Measurements from ENCODE around the gene FAM234B. TPM values are rescaled to one million over a fixed set of nuclear protein-coding genes. Genes with fewer than 3 reads are reported as not detected.
A peak's percentile ranks its signal among the peaks of the same experiment; 100 is the strongest.

Gene FAM234B
- total RNA-seq, 1 donor from 2014 or later: 9.5 TPM

GRCh38 chr12:13001775-13002040 is 42.5 kb upstream of the FAM234B start:
- H3K27me3 Mint-ChIP-seq (ENCODE audit: low read depth): no peaks in the 10 kb centered on the region
- peak overlapping the region; percentile 82 for H3K27ac Mint-ChIP-seq
- H3K4me1 Mint-ChIP-seq: peaks cover 52% of the 10 kb centered on the region

GRCh38 chr12:13002301-13003097 is 41.7 kb upstream of the FAM234B start:
- no peaks in the 10 kb centered on the region for H3K36me3 Mint-ChIP-seq
- H3K27me3 Mint-ChIP-seq (ENCODE audit: low read depth): no peaks in the 10 kb centered on the region
- no peak overlapping the region for H3K27ac Mint-ChIP-seq
- TF ChIP-seq CTCF (IDR thresholded peaks at IDR 0.05; ENCODE audit: unreplicated experiment): no peak
- H3K4me1 Mint-ChIP-seq: peaks cover 54% of the 10 kb centered on the region
- no peak for DNase-seq (ENCODE audit: low spot score in 2 of 2, unreplicated experiment in 2 of 2)
- H3K9me3 Mint-ChIP-seq: no peaks in the 10 kb centered on the region
- H3K4me3 Mint-ChIP-seq: peak overlapping the region; percentile 82

More at GRCh38 chr12:13001775-13002040, 42.5 kb upstream of the FAM234B start:
- no peak for TF ChIP-seq CTCF (IDR thresholded peaks at IDR 0.05; ENCODE audit: unreplicated experiment)
- Mint-ChIP-seq H3K36me3 (no peaks in the 10 kb centered on the region), H3K9me3 (no peaks in the 10 kb centered on the region), H3K4me3 (peak overlapping the region; percentile 82)
- DNase-seq (ENCODE audit: low spot score in 2 of 2, unreplicated experiment in 2 of 2): no peak

GRCh38 chr12:13004361-13004760 is 39.8 kb upstream of the FAM234B start:
- DNase-seq (ENCODE audit: low spot score in 2 of 2, unreplicated experiment in 2 of 2): no peak
- Mint-ChIP-seq H3K27me3 (ENCODE audit: low read depth) (no peaks in the 10 kb centered on the region), H3K4me3 (no peak overlapping the region), H3K36me3 (no peaks in the 10 kb centered on the region), H3K27ac (no peak overlapping the region), H3K9me3 (no peaks in the 10 kb centered on the region), H3K4me1 (peaks cover 41% of the 10 kb centered on the region)
- no peak for TF ChIP-seq CTCF (IDR thresholded peaks at IDR 0.05; ENCODE audit: unreplicated experiment)

- Mint-ChIP-seq H3K4me1 (peaks cover 36% of the 10 kb centered on the region), H3K4me3 (no peak overlapping the region), H3K27me3 (ENCODE audit: low read depth) (no peaks in the 10 kb centered on the region), H3K27ac (no peak overlapping the region), H3K9me3 (no peaks in the 10 kb centered on the region), H3K36me3 (no peaks in the 10 kb centered on the region)
- no peak for TF ChIP-seq CTCF (IDR thresholded peaks at IDR 0.05; ENCODE audit: unreplicated experiment)
- no peak for DNase-seq (ENCODE audit: low spot score in 2 of 2, unreplicated experiment in 2 of 2)
Measured at GRCh38 chr12:13004986-13005385, 39.2 kb upstream of the FAM234B start.

- no peak for DNase-seq (ENCODE audit: low spot score in 2 of 2, unreplicated experiment in 2 of 2)
- Mint-ChIP-seq H3K9me3 (no peaks in the 10 kb centered on the region), H3K36me3 (no peaks in the 10 kb centered on the region), H3K4me3 (no peak overlapping the region), H3K27ac (no peak overlapping the region), H3K4me1 (peaks cover 35% of the 10 kb centered on the region), H3K27me3 (ENCODE audit: low read depth) (no peaks in the 10 kb centered on the region)
- no peak for TF ChIP-seq CTCF (IDR thresholded peaks at IDR 0.05; ENCODE audit: unreplicated experiment)
Measured at GRCh38 chr12:13005649-13006048, 38.5 kb upstream of the FAM234B start.
